Fibroblast of lung (primary cell): ENCODE measurements around the gene MRPL39. TPM values are rescaled to one million over a fixed set of nuclear protein-coding genes. Genes with fewer than 3 reads are reported as not detected.
A peak's percentile ranks its signal among the peaks of the same experiment; 100 is the strongest.

Experiments used
- DNase-seq, 2 donors: peaks; one replicate each; pipeline versions ENCODE4 v3.0.0 to v3.0.0-alpha.2; 2010; ENCODE audit warnings: low read depth in 2 of 2
- H2AFZ ChIP-seq: 2 replicates; pipeline ENCODE4 v1.5.1; 2012; ENCODE audit warnings: low read length, control low read depth, inconsistent platforms
- H3K27ac ChIP-seq: 2 replicates; pipeline ENCODE4 v1.5.1; 2011; ENCODE audit warnings: low read length, control low read depth; ENCODE audit not compliant: insufficient read depth
- H3K27me3 ChIP-seq: 2 replicates; pipeline ENCODE4 v1.5.1; 2011; ENCODE audit warnings: mild to moderate bottlenecking, low read length; ENCODE audit not compliant: control insufficient read depth, insufficient read depth
- H3K36me3 ChIP-seq: 2 replicates; pipeline ENCODE4 v1.5.1; 2011; ENCODE audit warnings: low read length; ENCODE audit not compliant: control insufficient read depth, insufficient read depth
- H3K4me1 ChIP-seq: 2 replicates; pipeline ENCODE4 v1.5.1; 2011; ENCODE audit warnings: low read length; ENCODE audit not compliant: control insufficient read depth, insufficient read depth; ENCODE audit errors: extremely low read depth
- H3K4me2 ChIP-seq: 2 replicates; pipeline ENCODE4 v1.5.1; 2011; ENCODE audit warnings: low read length, control low read depth; ENCODE audit not compliant: insufficient read depth; ENCODE audit errors: extremely low read depth
- H3K4me3 ChIP-seq, 4 experiments: fragments of 200-600 bp in 1 of 4; sonication (generic) in 1 of 4; replicated peaks in 1 of 4; 2 replicates each; pipeline ENCODE4 v1.5.1; 2011 to 2016; ENCODE audit warnings: low read length in 4 of 4, low read depth in 3 of 4, mild to moderate bottlenecking in 3 of 4, control low read depth in 2 of 4, inconsistent platforms in 1 of 4, mixed read lengths in 1 of 4; ENCODE audit not compliant: insufficient read depth in 1 of 4; ENCODE audit errors: control extremely low read depth in 1 of 4
- H3K79me2 ChIP-seq: 2 replicates; pipeline ENCODE4 v1.5.1; 2012; ENCODE audit warnings: mild to moderate bottlenecking, low read length, inconsistent platforms; ENCODE audit not compliant: control insufficient read depth, insufficient read depth
- H3K9ac ChIP-seq: 2 replicates; pipeline ENCODE4 v1.5.1; 2011; ENCODE audit warnings: mild to moderate bottlenecking, low read length, control low read depth; ENCODE audit not compliant: insufficient read depth
- H3K9me3 ChIP-seq: 2 replicates; pipeline ENCODE4 v1.5.1; 2012; ENCODE audit warnings: low read depth, low read length; ENCODE audit not compliant: control insufficient read depth, insufficient read depth
- H4K20me1 ChIP-seq: 2 replicates; pipeline ENCODE4 v1.5.1; 2011; ENCODE audit warnings: low read length; ENCODE audit not compliant: control insufficient read depth, insufficient read depth; ENCODE audit errors: extremely low read depth
- EZH2 ChIP-seq: IDR thresholded peaks from 2 replicates; pipeline ENCODE4 v1.5.1; 2012; ENCODE audit warnings: low read length, control low read depth, mild to moderate bottlenecking; ENCODE audit errors: missing control alignments
- polyA plus RNA-seq, 2 donors: library from polyadenylated mRNA; depleted of rRNA in 1 of 2; stranded (reverse) in 1 of 2; unstranded in 1 of 2; fragments of >200 nt; gene quantifications; 2 replicates each; pipeline ENCODE4 v1.2.1, GENCODE V29; 2011 to 2012; ENCODE audit warnings: missing spikeins in 1 of 2
- total RNA-seq: library from RNA; depleted of rRNA; stranded (reverse); fragments of >200 nt; gene quantifications from 2 replicates; pipeline ENCODE4 v1.2.1, GENCODE V29; 2014
- TF ChIP-seq, protein P1 (sequence below), 2 donors: IDR thresholded peaks in 1 of 2; conservative IDR thresholded peaks in 1 of 2; 1 replicate in 1 of 2; 2 replicates in 1 of 2; pipeline ENCODE4 v1.5.1; 2011 to 2012; ENCODE audit warnings: low read length in 2 of 2, control low read depth in 1 of 2, inconsistent platforms in 1 of 2, low read depth in 1 of 2, mild to moderate bottlenecking in 1 of 2

The MRPL39 gene
- total and polyA plus RNA-seq, 2 donors (not counting 1 experiment from before 2014, with no cell fraction given) = 30.5 to 34.5 TPM

DNA sequence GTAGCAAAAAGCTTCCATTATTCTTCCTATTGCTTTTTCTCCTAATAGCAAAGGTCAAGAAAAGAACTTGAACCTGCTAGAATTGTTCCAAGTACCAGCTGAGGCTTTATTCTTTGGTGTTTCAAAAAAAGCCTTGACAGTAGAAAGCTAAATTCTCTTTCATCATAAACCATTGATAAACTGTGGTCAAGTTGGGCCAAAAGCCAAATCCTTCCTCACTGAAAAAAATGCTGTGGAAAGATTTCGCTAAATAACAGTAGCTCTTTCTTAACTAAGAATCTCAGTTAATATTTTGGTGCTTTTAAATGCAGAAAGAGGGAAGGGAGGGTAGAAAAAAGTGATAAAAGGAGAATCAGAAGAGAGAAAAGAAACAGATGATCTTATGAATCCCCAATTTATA is 17.8 kb upstream of the MRPL39 start:
- no peaks in the 10 kb centered on the region for H3K79me2 ChIP-seq
- peak; percentile 32 to 61 for DNase-seq

DNA sequence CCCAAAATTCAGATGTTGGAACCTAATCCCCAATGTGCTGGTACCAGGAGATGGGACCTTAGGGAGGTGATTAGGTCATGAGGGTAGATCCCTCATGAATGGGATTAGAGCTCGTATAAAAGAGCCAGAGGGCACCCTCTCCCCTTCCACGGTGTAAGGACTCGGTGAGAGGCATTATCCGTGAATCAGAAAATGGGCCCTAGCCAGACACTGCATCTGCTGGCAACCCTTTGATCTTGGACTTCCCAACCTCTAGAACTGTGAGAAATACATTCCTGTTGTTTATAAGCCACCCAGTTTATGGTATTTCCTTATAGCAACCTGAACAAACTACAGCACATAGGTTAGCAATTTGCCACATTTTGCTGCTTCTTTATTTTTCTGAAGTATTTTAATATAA is 17.2 kb upstream of the MRPL39 start:
- TF ChIP-seq, protein P1, sequence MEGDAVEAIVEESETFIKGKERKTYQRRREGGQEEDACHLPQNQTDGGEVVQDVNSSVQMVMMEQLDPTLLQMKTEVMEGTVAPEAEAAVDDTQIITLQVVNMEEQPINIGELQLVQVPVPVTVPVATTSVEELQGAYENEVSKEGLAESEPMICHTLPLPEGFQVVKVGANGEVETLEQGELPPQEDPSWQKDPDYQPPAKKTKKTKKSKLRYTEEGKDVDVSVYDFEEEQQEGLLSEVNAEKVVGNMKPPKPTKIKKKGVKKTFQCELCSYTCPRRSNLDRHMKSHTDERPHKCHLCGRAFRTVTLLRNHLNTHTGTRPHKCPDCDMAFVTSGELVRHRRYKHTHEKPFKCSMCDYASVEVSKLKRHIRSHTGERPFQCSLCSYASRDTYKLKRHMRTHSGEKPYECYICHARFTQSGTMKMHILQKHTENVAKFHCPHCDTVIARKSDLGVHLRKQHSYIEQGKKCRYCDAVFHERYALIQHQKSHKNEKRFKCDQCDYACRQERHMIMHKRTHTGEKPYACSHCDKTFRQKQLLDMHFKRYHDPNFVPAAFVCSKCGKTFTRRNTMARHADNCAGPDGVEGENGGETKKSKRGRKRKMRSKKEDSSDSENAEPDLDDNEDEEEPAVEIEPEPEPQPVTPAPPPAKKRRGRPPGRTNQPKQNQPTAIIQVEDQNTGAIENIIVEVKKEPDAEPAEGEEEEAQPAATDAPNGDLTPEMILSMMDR (conservative IDR thresholded peaks at IDR 0.05 in 1 of 2, IDR thresholded peaks at IDR 0.05 in 1 of 2; ENCODE audit: low read depth in 1 of 2, low read length in 2 of 2) = no peak
- TF ChIP-seq EZH2 = no peak
- Histone ChIP-seq H2AFZ (no peak overlapping the region), H3K27me3 (peaks cover 8% of the 10 kb centered on the region), H3K79me2 (no peaks in the 10 kb centered on the region), H4K20me1 (no peaks in the 10 kb centered on the region), H3K9me3 (no peaks in the 10 kb centered on the region), H3K4me3 (no peak overlapping the region), H3K9ac (no peak overlapping the region), H3K27ac (no peak overlapping the region), H3K36me3 (no peaks in the 10 kb centered on the region), H3K4me2 (no peak overlapping the region), H3K4me1 (no peaks in the 10 kb centered on the region)
- no peak for DNase-seq

More for the DNA sequence above, 17.8 kb upstream of the MRPL39 start:
- H2AFZ ChIP-seq = no peak overlapping the region
- H3K4me2 ChIP-seq = no peak overlapping the region
- H3K4me3 ChIP-seq = no peak overlapping the region
- H4K20me1 ChIP-seq = no peaks in the 10 kb centered on the region
- no peaks in the 10 kb centered on the region for H3K9me3 ChIP-seq
- H3K27ac ChIP-seq = no peak overlapping the region
- H3K9ac ChIP-seq = no peak overlapping the region
- peaks cover 9% of the 10 kb centered on the region for H3K27me3 ChIP-seq
- no peaks in the 10 kb centered on the region for H3K36me3 ChIP-seq
- no peaks in the 10 kb centered on the region for H3K4me1 ChIP-seq
- TF ChIP-seq, protein P1 (conservative IDR thresholded peaks at IDR 0.05 in 1 of 2, IDR thresholded peaks at IDR 0.05 in 1 of 2; ENCODE audit: low read depth in 1 of 2, low read length in 2 of 2) = no peak
- no peak for TF ChIP-seq EZH2

DNA sequence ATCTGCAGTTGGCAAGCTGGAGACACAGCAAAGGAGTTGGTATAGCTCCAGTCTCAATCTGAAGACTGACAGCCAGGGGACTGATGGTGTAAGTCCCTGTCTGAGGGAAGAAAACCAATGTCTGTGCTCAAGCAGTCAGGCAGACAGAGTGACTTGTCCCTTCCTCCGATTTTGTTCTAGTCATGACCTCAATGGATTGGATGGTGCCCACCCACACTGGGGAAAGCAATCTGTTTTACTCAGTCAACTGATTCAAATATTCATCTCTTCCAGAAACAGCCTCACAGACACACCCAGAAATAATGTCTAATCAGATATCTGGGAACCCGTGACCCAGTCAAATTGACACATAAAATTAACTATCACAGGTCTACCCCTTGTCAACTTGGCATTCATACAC is 11.9 kb upstream of the MRPL39 start:
- Histone ChIP-seq H3K27me3 (no peaks in the 10 kb centered on the region), H3K79me2 (no peaks in the 10 kb centered on the region), H3K36me3 (no peaks in the 10 kb centered on the region), H3K9ac (no peak overlapping the region), H3K4me1 (no peaks in the 10 kb centered on the region), H2AFZ (no peak overlapping the region), H3K9me3 (no peaks in the 10 kb centered on the region), H3K27ac (no peak overlapping the region), H3K4me2 (no peak overlapping the region), H3K4me3 (no peak overlapping the region), H4K20me1 (no peaks in the 10 kb centered on the region)
- no peak for DNase-seq
- TF ChIP-seq, protein P1 (conservative IDR thresholded peaks at IDR 0.05 in 1 of 2, IDR thresholded peaks at IDR 0.05 in 1 of 2; ENCODE audit: low read depth in 1 of 2, low read length in 2 of 2) = no peak
- no peak for TF ChIP-seq EZH2
